Thyroid gland (tissue), 4 donors: ENCODE results near the gene SUGCT.

Source experiments
- POLR2A ChIP-seq, 2 donors: fragments of 450-650 bp; IDR thresholded peaks; one replicate each; pipeline ENCODE4 v1.6.1; 2017; ENCODE audit warnings: antibody characterized with exemption in 2 of 2, mild to moderate bottlenecking in 2 of 2, moderate library complexity in 1 of 2
- TF ChIP-seq, protein P1 (sequence below), 6 experiments: fragments of 200-600 bp in 3 of 6; fragments of 450-650 bp in 3 of 6; sonication (generic) in 3 of 6; IDR thresholded peaks; one replicate each; pipeline ENCODE4 v1.5.1; 2016 to 2019; ENCODE audit warnings: antibody characterized with exemption in 6 of 6, mild to moderate bottlenecking in 2 of 6, inconsistent platforms in 1 of 6, moderate library complexity in 1 of 6

DNA sequence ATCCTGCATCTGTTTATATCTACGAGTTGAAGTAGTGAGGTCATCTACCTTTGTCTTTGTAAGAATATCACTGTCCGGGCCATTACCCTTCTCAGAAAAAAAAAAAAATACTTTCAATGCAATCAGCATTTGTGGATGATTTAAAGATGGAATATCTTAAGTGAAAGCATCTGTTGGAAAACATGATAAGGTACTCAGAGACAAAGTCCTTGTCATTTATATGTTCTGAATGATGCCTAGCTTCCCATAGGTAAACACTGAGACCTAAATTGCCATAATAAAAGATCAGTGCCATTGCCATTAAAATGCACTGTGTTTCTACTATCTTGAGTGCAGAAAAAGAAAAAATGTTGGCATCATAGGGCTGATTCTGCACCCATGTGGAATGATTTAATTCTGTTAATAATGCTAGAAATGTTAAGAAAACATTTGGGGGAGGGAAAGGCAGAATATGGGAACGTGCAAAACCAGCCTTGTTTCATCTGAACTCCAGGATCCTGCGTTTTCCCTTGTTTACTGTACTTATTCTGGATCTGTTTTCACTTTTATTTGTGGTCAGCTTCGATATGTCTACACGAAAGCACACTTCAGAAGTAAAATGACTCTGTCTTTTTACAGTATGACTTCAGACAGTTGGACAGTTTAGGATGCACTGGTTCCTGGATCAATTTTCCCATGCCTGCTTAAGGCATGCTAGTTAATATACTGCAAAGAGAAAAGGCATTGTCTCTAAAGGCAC is 669.8 kb downstream of the SUGCT start:
- TF ChIP-seq, protein P1, sequence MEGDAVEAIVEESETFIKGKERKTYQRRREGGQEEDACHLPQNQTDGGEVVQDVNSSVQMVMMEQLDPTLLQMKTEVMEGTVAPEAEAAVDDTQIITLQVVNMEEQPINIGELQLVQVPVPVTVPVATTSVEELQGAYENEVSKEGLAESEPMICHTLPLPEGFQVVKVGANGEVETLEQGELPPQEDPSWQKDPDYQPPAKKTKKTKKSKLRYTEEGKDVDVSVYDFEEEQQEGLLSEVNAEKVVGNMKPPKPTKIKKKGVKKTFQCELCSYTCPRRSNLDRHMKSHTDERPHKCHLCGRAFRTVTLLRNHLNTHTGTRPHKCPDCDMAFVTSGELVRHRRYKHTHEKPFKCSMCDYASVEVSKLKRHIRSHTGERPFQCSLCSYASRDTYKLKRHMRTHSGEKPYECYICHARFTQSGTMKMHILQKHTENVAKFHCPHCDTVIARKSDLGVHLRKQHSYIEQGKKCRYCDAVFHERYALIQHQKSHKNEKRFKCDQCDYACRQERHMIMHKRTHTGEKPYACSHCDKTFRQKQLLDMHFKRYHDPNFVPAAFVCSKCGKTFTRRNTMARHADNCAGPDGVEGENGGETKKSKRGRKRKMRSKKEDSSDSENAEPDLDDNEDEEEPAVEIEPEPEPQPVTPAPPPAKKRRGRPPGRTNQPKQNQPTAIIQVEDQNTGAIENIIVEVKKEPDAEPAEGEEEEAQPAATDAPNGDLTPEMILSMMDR (IDR thresholded peaks at IDR 0.05): no peak
- TF ChIP-seq POLR2A (IDR thresholded peaks at IDR 0.05): no peak
